HepG2 (cell line): ENCODE measurements around the gene OLFM1. TPM values are rescaled to one million over a fixed set of nuclear protein-coding genes. Genes with fewer than 3 reads are reported as not detected.

Experiments used
- ATAC-seq: fragments of 200-7000 bp; cut with Tn5 transposase; 3 replicates; pipeline ENCODE4 v1.9.1; 2020; ENCODE audit warnings: mild to moderate bottlenecking, moderate library complexity
- BruUV-seq: library from RNA; stranded (reverse); fragments of 400-500 nt; replicated peaks from 2 replicates; lab custom pipeline; 2021; lab: Mats Ljungman, UMichigan
- CTCF ChIA-PET: fragments of 300-600 bp; formaldehyde crosslinking; extraction: SDS; loops from one replicate; lab custom pipeline; 2021; ENCODE audit warnings: low total read pairs, inconsistent platforms, low intra/inter-chr PET ratio; lab: Yijun Ruan, JAX
- POLR2A ChIA-PET: fragments of 350-600 bp; sonication (Branson Sonifier 250); formaldehyde crosslinking; loops from one replicate; lab custom pipeline; 2020; ENCODE audit warnings: antibody characterized with exemption, inconsistent platforms; lab: Yijun Ruan, JAX
- DNase-seq: peaks from one replicate; pipeline ENCODE4 v3.0.0-alpha.2; 2015; ENCODE audit warnings: low spot score
- FAIRE-seq: peaks from 3 replicates; lab custom pipeline; 2011; peaks lifted over from hg19 to GRCh38; lab: Jason Lieb, UNC
- H2AFZ ChIP-seq: one replicate; pipeline ENCODE4 v1.6.1; 2011; ENCODE audit warnings: low read length, inconsistent platforms
- H3K27ac ChIP-seq: fragments of 300-600 bp; 3 replicates; pipeline ENCODE4 v1.8.0; 2011; ENCODE audit warnings: mixed run types, mild to moderate bottlenecking, mixed read lengths, low read length, inconsistent platforms; ENCODE audit not compliant: insufficient read depth; ENCODE audit errors: extremely low read length
- H3K27me3 ChIP-seq, 2 experiments: fragments of 200-600 bp in 1 of 2; 2 replicates in 1 of 2; 3 replicates in 1 of 2; pipeline versions ENCODE4 v1.6.0 to v1.8.0; 2011; ENCODE audit warnings: low read length in 2 of 2, mild to moderate bottlenecking in 2 of 2, moderate library complexity in 2 of 2, inconsistent platforms in 1 of 2; ENCODE audit not compliant: insufficient read depth in 2 of 2, control insufficient read depth in 1 of 2
- H3K36me3 ChIP-seq, 2 experiments: fragments of 200-600 bp in 1 of 2; replicated peaks in 1 of 2; 2 replicates in 1 of 2; 3 replicates in 1 of 2; pipeline versions ENCODE4 v1.5.1 to v1.8.0; 2011; ENCODE audit warnings: low read length in 2 of 2, inconsistent platforms in 1 of 2; ENCODE audit not compliant: insufficient read depth in 2 of 2, control insufficient read depth in 1 of 2
- H3K4me1 ChIP-seq: 2 replicates; pipeline ENCODE4 v1.5.1; 2012; ENCODE audit warnings: low read length, inconsistent platforms; ENCODE audit not compliant: insufficient read depth
- H3K4me2 ChIP-seq: 2 replicates; pipeline ENCODE4 v1.6.0; 2011; ENCODE audit warnings: low read depth, low read length, inconsistent platforms
- H3K4me3 ChIP-seq, 3 experiments: fragments of 200-600 bp in 1 of 3; sonication (generic), shearing (Covaris generic) in 1 of 3; replicated peaks in 1 of 3; 2 replicates each; pipeline ENCODE4 v1.5.1; 2011 to 2016; ENCODE audit warnings: low read length in 3 of 3, inconsistent platforms in 2 of 3, low read depth in 2 of 3, mild to moderate bottlenecking in 2 of 3, control low read depth in 1 of 3, mixed read lengths in 1 of 3; ENCODE audit not compliant: insufficient read depth in 1 of 3
- H3K79me2 ChIP-seq: one replicate; pipeline ENCODE4 v1.6.1; 2011; ENCODE audit warnings: low read length, inconsistent platforms; ENCODE audit not compliant: insufficient read depth
- H3K9ac ChIP-seq: 2 replicates; pipeline ENCODE4 v1.6.0; 2011; ENCODE audit warnings: mild to moderate bottlenecking, low read depth, low read length, inconsistent platforms; ENCODE audit not compliant: insufficient read depth
- H3K9me3 ChIP-seq: 2 replicates; pipeline ENCODE4 v1.5.1; 2012; ENCODE audit warnings: mild to moderate bottlenecking, low read length
- H4K20me1 ChIP-seq: 2 replicates; pipeline ENCODE4 v1.6.0; 2011; ENCODE audit warnings: inconsistent platforms, mild to moderate bottlenecking, low read length, moderate library complexity; ENCODE audit not compliant: insufficient read depth
- KDM5B ChIP-seq: sonication (generic); formaldehyde crosslinking; IDR thresholded peaks from 2 replicates; pipeline ENCODE4 v1.4.0; 2020; ENCODE audit warnings: missing genetic modification reagents, mild to moderate bottlenecking, borderline replicate concordance
- MLLT10 ChIP-seq: sonication (generic); formaldehyde crosslinking; IDR thresholded peaks from 2 replicates; pipeline ENCODE4 v1.4.0; 2020; ENCODE audit warnings: missing genetic modification reagents
- NONO ChIP-seq, 2 experiments: fragments of 450-650 bp in 1 of 2; sonication (generic) in 1 of 2; formaldehyde crosslinking in 1 of 2; IDR thresholded peaks in 1 of 2; conservative IDR thresholded peaks in 1 of 2; 2 replicates each; pipeline versions ENCODE4 v1.6.1 to v1.8.0; 2017 to 2022; ENCODE audit warnings: mild to moderate bottlenecking in 1 of 2, missing genetic modification reagents in 1 of 2, moderate library complexity in 1 of 2
- RORA ChIP-seq: sonication (generic); formaldehyde crosslinking; IDR thresholded peaks from 2 replicates; pipeline ENCODE4 v1.5.0; 2020; ENCODE audit warnings: mild to moderate bottlenecking, missing genetic modification reagents, moderate library complexity
- SNAPC2 ChIP-seq: sonication (generic); formaldehyde crosslinking; IDR thresholded peaks from 2 replicates; pipeline ENCODE4 v1.8.1; 2022; ENCODE audit warnings: mild to moderate bottlenecking, missing genetic modification reagents
- SP4 ChIP-seq: sonication (generic); formaldehyde crosslinking; IDR thresholded peaks from 2 replicates; pipeline ENCODE4 v1.8.1; 2023; ENCODE audit warnings: mild to moderate bottlenecking, missing genetic modification reagents
- THAP9 ChIP-seq: sonication (generic); formaldehyde crosslinking; IDR thresholded peaks from 2 replicates; pipeline ENCODE4; 2020; ENCODE audit warnings: missing genetic modification reagents, mild to moderate bottlenecking, borderline replicate concordance
- TP53 ChIP-seq: sonication (generic); formaldehyde crosslinking; conservative IDR thresholded peaks from 2 replicates; pipeline ENCODE4 v1.4.0; 2020; ENCODE audit warnings: missing genetic modification reagents
- ZNF224 ChIP-seq: sonication (generic); formaldehyde crosslinking; IDR thresholded peaks from 2 replicates; pipeline ENCODE4 v1.5.0; 2020; ENCODE audit warnings: mild to moderate bottlenecking, missing genetic modification reagents
- ZNF451 ChIP-seq: sonication (generic); formaldehyde crosslinking; IDR thresholded peaks from 2 replicates; pipeline ENCODE4 v1.5.0; 2020; ENCODE audit warnings: mild to moderate bottlenecking, missing genetic modification reagents
- ZNF562 ChIP-seq: sonication (generic); formaldehyde crosslinking; IDR thresholded peaks from 2 replicates; pipeline ENCODE4 v1.8.0; 2022; ENCODE audit warnings: missing genetic modification reagents, borderline replicate concordance
- ZNF644 ChIP-seq: IDR thresholded peaks from 2 replicates; pipeline ENCODE4 v1.6.1; 2016; ENCODE audit warnings: low read depth
- ZNF891 ChIP-seq: sonication (generic); formaldehyde crosslinking; IDR thresholded peaks from 2 replicates; pipeline ENCODE4 v1.5.0; 2020; ENCODE audit warnings: mild to moderate bottlenecking, missing genetic modification reagents
- ZZZ3 ChIP-seq: sonication (generic); formaldehyde crosslinking; IDR thresholded peaks from 2 replicates; pipeline ENCODE4 v1.4.0; 2020; ENCODE audit warnings: missing genetic modification reagents, mild to moderate bottlenecking, borderline replicate concordance
- WGBS: methylation state at CpG from one replicate; pipeline ENCODE4 v1.1.6; 2017; ENCODE audit warnings: low lambda C conversion rate; 5-methylcytosine and 5-hydroxymethylcytosine counted together
- in situ Hi-C: cut with HindIII; loops from 2 replicates; pipeline ENCODE4 v1.10.0; 2017; ENCODE audit warnings: low pct_unique_long_range_greater_than_20kb; ENCODE audit not compliant: extremely low pct_ligation_motif_present
- intact Hi-C: fragments of 100-400 bp; cut with micrococcal nuclease; formaldehyde crosslinking; loops from one replicate; pipeline ENCODE4 v1.10.0; 2022; ENCODE audit not compliant: unreplicated experiment
- polyA plus RNA-seq, 8 experiments: library from polyadenylated mRNA; depleted of rRNA in 3 of 8; stranded (reverse) in 7 of 8; unstranded in 1 of 8; fragments of >200 nt; fragmentation: Illumina TruSeq in 4 of 8; extraction: Trizol in 4 of 8; gene quantifications; 2 replicates each; pipeline versions ENCODE4 v1.2.1 to v1.2.3, GENCODE V29; 2011 to 2016; ENCODE audit warnings: low read depth in 4 of 8, missing spikeins in 1 of 8, mixed read lengths in 1 of 8; ENCODE audit not compliant: insufficient read depth in 1 of 8
- total RNA-seq, 5 experiments: library from RNA; depleted of rRNA; stranded (reverse); fragments of >200 nt; fragmentation: Illumina TruSeq; extraction: Trizol; gene quantifications; 2 replicates each; pipeline ENCODE4 v1.2.3, GENCODE V29; 2016; ENCODE audit warnings: low read depth in 1 of 5
- TF ChIP-seq, protein P1 (sequence below): sonication (generic); formaldehyde crosslinking; IDR thresholded peaks from 2 replicates; pipeline ENCODE4 v1.5.1; 2020; ENCODE audit warnings: missing genetic modification reagents, mild to moderate bottlenecking, borderline replicate concordance
- TF ChIP-seq, protein P2 (sequence below): sonication (generic); formaldehyde crosslinking; IDR thresholded peaks from 2 replicates; pipeline ENCODE4 v1.5.1; 2020; ENCODE audit warnings: missing genetic modification reagents, mild to moderate bottlenecking, borderline replicate concordance
- TF ChIP-seq, protein P3 (sequence below): sonication (generic); formaldehyde crosslinking; IDR thresholded peaks from 2 replicates; pipeline ENCODE4 v1.5.0; 2020; ENCODE audit warnings: missing genetic modification reagents, mild to moderate bottlenecking, borderline replicate concordance

The OLFM1 gene
- total and polyA plus RNA-seq, 2 of the 13 experiments (the other 11 are each of a cell fraction or from before 2014, with no cell fraction given): not detected

- no peak for FAIRE-seq
- ATAC-seq: no peak
- ChIA-PET CTCF (no interaction called here), POLR2A (no interaction called here)
- no peaks in the 10 kb centered on the region for H3K9me3 ChIP-seq
- no peak for TF ChIP-seq ZNF891 (CRISPR knock-in tag)
- TF ChIP-seq ZZZ3 (CRISPR knock-in tag): no peak
- TF ChIP-seq ZNF224 (CRISPR knock-in tag): no peak
- no peak for TF ChIP-seq NONO (IDR thresholded peaks at IDR 0.05)
- no peak for TF ChIP-seq NONO (CRISPR knock-in tag; conservative IDR thresholded peaks at IDR 0.05)
- TF ChIP-seq, protein P1, sequence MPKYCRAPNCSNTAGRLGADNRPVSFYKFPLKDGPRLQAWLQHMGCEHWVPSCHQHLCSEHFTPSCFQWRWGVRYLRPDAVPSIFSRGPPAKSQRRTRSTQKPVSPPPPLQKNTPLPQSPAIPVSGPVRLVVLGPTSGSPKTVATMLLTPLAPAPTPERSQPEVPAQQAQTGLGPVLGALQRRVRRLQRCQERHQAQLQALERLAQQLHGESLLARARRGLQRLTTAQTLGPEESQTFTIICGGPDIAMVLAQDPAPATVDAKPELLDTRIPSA (CRISPR knock-in tag): no peak
- TF ChIP-seq TP53: no peak
- no peak for TF ChIP-seq ZNF644 (CRISPR knock-in tag)
- TF ChIP-seq, protein P2, sequence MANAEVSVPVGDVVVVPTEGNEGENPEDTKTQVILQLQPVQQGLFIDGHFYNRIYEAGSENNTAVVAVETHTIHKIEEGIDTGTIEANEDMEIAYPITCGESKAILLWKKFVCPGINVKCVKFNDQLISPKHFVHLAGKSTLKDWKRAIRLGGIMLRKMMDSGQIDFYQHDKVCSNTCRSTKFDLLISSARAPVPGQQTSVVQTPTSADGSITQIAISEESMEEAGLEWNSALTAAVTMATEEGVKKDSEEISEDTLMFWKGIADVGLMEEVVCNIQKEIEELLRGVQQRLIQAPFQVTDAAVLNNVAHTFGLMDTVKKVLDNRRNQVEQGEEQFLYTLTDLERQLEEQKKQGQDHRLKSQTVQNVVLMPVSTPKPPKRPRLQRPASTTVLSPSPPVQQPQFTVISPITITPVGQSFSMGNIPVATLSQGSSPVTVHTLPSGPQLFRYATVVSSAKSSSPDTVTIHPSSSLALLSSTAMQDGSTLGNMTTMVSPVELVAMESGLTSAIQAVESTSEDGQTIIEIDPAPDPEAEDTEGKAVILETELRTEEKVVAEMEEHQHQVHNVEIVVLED (CRISPR knock-in tag): no peak
- TF ChIP-seq ZNF562: no peak
- TF ChIP-seq KDM5B (CRISPR knock-in tag): no peak
- TF ChIP-seq, protein P3, sequence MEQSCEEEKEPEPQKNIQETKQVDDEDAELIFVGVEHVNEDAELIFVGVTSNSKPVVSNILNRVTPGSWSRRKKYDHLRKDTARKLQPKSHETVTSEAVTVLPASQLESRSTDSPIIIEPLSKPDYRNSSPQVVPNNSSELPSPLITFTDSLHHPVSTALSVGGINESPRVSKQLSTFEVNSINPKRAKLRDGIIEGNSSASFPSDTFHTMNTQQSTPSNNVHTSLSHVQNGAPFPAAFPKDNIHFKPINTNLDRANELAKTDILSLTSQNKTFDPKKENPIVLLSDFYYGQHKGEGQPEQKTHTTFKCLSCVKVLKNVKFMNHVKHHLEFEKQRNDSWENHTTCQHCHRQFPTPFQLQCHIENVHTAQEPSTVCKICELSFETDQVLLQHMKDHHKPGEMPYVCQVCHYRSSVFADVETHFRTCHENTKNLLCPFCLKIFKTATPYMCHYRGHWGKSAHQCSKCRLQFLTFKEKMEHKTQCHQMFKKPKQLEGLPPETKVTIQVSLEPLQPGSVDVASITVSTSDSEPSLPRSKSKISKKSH (CRISPR knock-in tag): no peak
- TF ChIP-seq SP4: no peak
- TF ChIP-seq MLLT10 (CRISPR knock-in tag): no peak
- TF ChIP-seq SNAPC2: no peak
- TF ChIP-seq RORA (CRISPR knock-in tag): no peak
- TF ChIP-seq THAP9 (CRISPR knock-in tag): no peak
- TF ChIP-seq ZNF451: no peak
- intact Hi-C loops (no loop called here), in situ Hi-C loops (no loop called here)
- H3K36me3 ChIP-seq: no peaks in the 10 kb centered on the region
- H3K27me3 ChIP-seq: peaks cover 3 to 74% of the 10 kb centered on the region in 2 experiments
- H3K9ac ChIP-seq: no peak overlapping the region
- H4K20me1 ChIP-seq: peaks cover 7% of the 10 kb centered on the region; the same call in 1 of the 2 replicates
- H3K79me2 ChIP-seq: no peaks in the 10 kb centered on the region
- no TSS peak for BruUV-seq
- H3K27ac ChIP-seq: no peak overlapping the region
- DNase-seq: no peak
- peaks cover 9% of the 10 kb centered on the region; the same call in 1 of the 2 replicates for H3K4me1 ChIP-seq
- H2AFZ ChIP-seq: no peak overlapping the region
- WGBS: 3% methylated on average over 6 of the region's 7 CpGs
- H3K4me2 ChIP-seq: no peak overlapping the region
- no peak overlapping the region for H3K4me3 ChIP-seq
Observed at GRCh38 chr9:135079018-135079417, 8.4 kb upstream of the OLFM1 start.
